K562 (cell line): ENCODE data around the gene ME3. TPM values are rescaled to one million over a fixed set of nuclear protein-coding genes. Genes with fewer than 3 reads are reported as not detected.

Experiments
- ATAC-seq: fragments of 200-7000 bp; cut with Tn5 transposase; 3 replicates; pipeline ENCODE4 v1.9.1; 2020; ENCODE audit warnings: moderate library complexity
- BruUV-seq: library from RNA; stranded (reverse); fragments of 400-500 nt; replicated peaks from 2 replicates; lab custom pipeline; 2021; lab: Mats Ljungman, UMichigan
- CTCF ChIA-PET: fragments of 300-600 bp; formaldehyde crosslinking; extraction: SDS; loops from one replicate; lab custom pipeline; 2021; ENCODE audit warnings: low intra/inter-chr PET ratio; lab: Yijun Ruan, JAX
- POLR2A ChIA-PET: fragments of 300-600, 350-650 bp; sonication (Branson Sonifier 250); formaldehyde crosslinking; extraction: SDS; loops from one replicate; lab custom pipeline; 2021; ENCODE audit warnings: antibody characterized with exemption, inconsistent platforms; lab: Yijun Ruan, JAX
- DNase-seq, 4 experiments: peaks; one replicate each; pipeline versions ENCODE4 v3.0.0 to v3.0.0-alpha.2; 2011 to 2018; ENCODE audit warnings: low spot score in 3 of 4, mixed read lengths in 3 of 4; ENCODE audit errors: extremely low read depth in 1 of 4
- FAIRE-seq: peaks from 2 replicates; lab custom pipeline; 2011; peaks lifted over from hg19 to GRCh38; lab: Jason Lieb, UNC
- H2AFZ ChIP-seq: 2 replicates; pipeline ENCODE4 v1.6.0; 2011; ENCODE audit warnings: low read depth, low read length, control low read depth, inconsistent platforms
- H3K27ac ChIP-seq: fragments of 200-600 bp; 3 replicates; pipeline ENCODE4 v1.8.0; 2011; ENCODE audit warnings: low read depth, mild to moderate bottlenecking, control low read depth, inconsistent platforms, low read length, moderate library complexity, mixed read lengths; ENCODE audit errors: extremely low read depth
- H3K27me3 ChIP-seq, 2 experiments: fragments of 300-600 bp in 1 of 2; 2 replicates in 1 of 2; 3 replicates in 1 of 2; pipeline versions ENCODE4 v1.6.0 to v1.8.0; 2011; ENCODE audit warnings: inconsistent platforms in 2 of 2, low read length in 2 of 2, mild to moderate bottlenecking in 1 of 2, mixed read lengths in 1 of 2, moderate library complexity in 1 of 2; ENCODE audit not compliant: control insufficient read depth in 2 of 2, insufficient read depth in 2 of 2
- H3K36me3 ChIP-seq: fragments of 300-600 bp; 3 replicates; pipeline ENCODE4 v1.8.0; 2011; ENCODE audit warnings: mild to moderate bottlenecking, low read length, inconsistent platforms; ENCODE audit not compliant: control insufficient read depth, insufficient read depth
- H3K4me1 ChIP-seq, 2 experiments: fragments of 200-600 bp in 1 of 2; replicated peaks in 1 of 2; 2 replicates in 1 of 2; 3 replicates in 1 of 2; pipeline versions ENCODE4 v1.5.1 to v1.8.0; 2011; ENCODE audit warnings: inconsistent platforms in 2 of 2, low read length in 2 of 2, mild to moderate bottlenecking in 1 of 2, mixed read lengths in 1 of 2, moderate library complexity in 1 of 2; ENCODE audit not compliant: control insufficient read depth in 2 of 2, insufficient read depth in 2 of 2
- H3K4me2 ChIP-seq: 2 replicates; pipeline ENCODE4 v1.6.1; 2011; ENCODE audit warnings: low read length, control low read depth, inconsistent platforms, mixed read lengths; ENCODE audit not compliant: insufficient read depth
- H3K4me3 ChIP-seq: fragments of 200-600 bp; sonication (generic), shearing (Covaris generic); 2 replicates; pipeline ENCODE4 v1.5.1; 2016; ENCODE audit warnings: control low read depth, inconsistent platforms
- H3K79me2 ChIP-seq: fragments of 200-600 bp; 3 replicates; pipeline ENCODE4 v1.8.0; 2011; ENCODE audit warnings: low read length, inconsistent platforms; ENCODE audit not compliant: control insufficient read depth, insufficient read depth
- H3K9ac ChIP-seq, 2 experiments: 2 replicates each; pipeline versions ENCODE4 v1.6.0 to v1.6.1; 2011; ENCODE audit warnings: low read depth in 2 of 2, low read length in 2 of 2, control low read depth in 1 of 2, inconsistent platforms in 1 of 2, mild to moderate bottlenecking in 1 of 2, mixed read lengths in 1 of 2; ENCODE audit not compliant: insufficient read depth in 1 of 2
- H3K9me1 ChIP-seq: one replicate; pipeline ENCODE4 v1.6.0; 2011; ENCODE audit warnings: inconsistent platforms, mild to moderate bottlenecking, low read length, moderate library complexity; ENCODE audit not compliant: control insufficient read depth, insufficient read depth
- H3K9me3 ChIP-seq: replicated peaks from 2 replicates; pipeline ENCODE4 v1.5.1; 2011; ENCODE audit warnings: low read depth, low read length, inconsistent platforms; ENCODE audit not compliant: control insufficient read depth, insufficient read depth
- H4K20me1 ChIP-seq: replicated peaks from 2 replicates; pipeline ENCODE4 v1.6.1; 2011; ENCODE audit warnings: low read length, inconsistent platforms, mixed read lengths; ENCODE audit not compliant: control insufficient read depth, insufficient read depth
- CBFA2T3 ChIP-seq: fragments of 450-650 bp; IDR thresholded peaks from 2 replicates; pipeline ENCODE4 v1.6.1; 2017
- CBX1 ChIP-seq: sonication (generic); IDR thresholded peaks from 2 replicates; pipeline ENCODE4 v1.6.1; 2016; ENCODE audit warnings: antibody characterized with exemption, low read depth, mild to moderate bottlenecking
- KHSRP ChIP-seq: fragments of 450-650 bp; IDR thresholded peaks from 2 replicates; pipeline ENCODE4 v1.6.1; 2017
- MXI1 ChIP-seq: IDR thresholded peaks from 2 replicates; pipeline ENCODE4 v1.6.1; 2011; ENCODE audit warnings: low read depth, mild to moderate bottlenecking, improper control_type of control experiment, low read length
- NCOA2 ChIP-seq, 2 experiments: fragments of 450-650 bp; IDR thresholded peaks; 2 replicates each; pipeline ENCODE4 v1.6.1; 2018; ENCODE audit warnings: mild to moderate bottlenecking in 2 of 2, moderate library complexity in 1 of 2; ENCODE audit not compliant: partially characterized antibody in 2 of 2
- PCBP1 ChIP-seq: fragments of 200-400 bp; formaldehyde crosslinking; IDR thresholded peaks from 2 replicates; pipeline ENCODE4 v1.6.1; 2018; ENCODE audit warnings: mild to moderate bottlenecking, low read depth, low read length; ENCODE audit not compliant: poor library complexity, severe bottlenecking
- TOE1 ChIP-seq, 2 experiments: fragments of 450-650 bp in 1 of 2; sonication (generic) in 1 of 2; formaldehyde crosslinking in 1 of 2; IDR thresholded peaks; 2 replicates each; pipeline versions ENCODE4 v1.7.1 to v1.8.0; 2016 to 2022; ENCODE audit warnings: borderline replicate concordance in 2 of 2, mild to moderate bottlenecking in 2 of 2, antibody characterized with exemption in 1 of 2, inconsistent platforms in 1 of 2, low read depth in 1 of 2, missing genetic modification reagents in 1 of 2, moderate library complexity in 1 of 2
- WGBS: fragments of 100-300 bp; shearing (Covaris generic); methylation state at CpG from one replicate; pipeline ENCODE4 v1.1.6; 2016; ENCODE audit warnings: low coverage, mixed read lengths; ENCODE audit not compliant: insufficient coverage; ENCODE audit errors: missing lambda C conversion rate; 5-methylcytosine and 5-hydroxymethylcytosine counted together
- in situ Hi-C: fragments of 300-500 bp; cut with MboI; formaldehyde crosslinking; loops from 4 replicates; pipeline ENCODE4 v1.15.0; 2018; ENCODE audit warnings: inconsistent platforms, mixed read lengths
- intact Hi-C: fragments of 100-400 bp; cut with micrococcal nuclease; formaldehyde crosslinking; loops from 2 replicates; pipeline ENCODE4 v1.14.2; 2022
- polyA plus RNA-seq, 8 experiments: library from polyadenylated mRNA; depleted of rRNA in 4 of 8; stranded (reverse) in 5 of 8; unstranded in 3 of 8; fragments of >200 nt; fragmentation: Nextera tagmentation in 2 of 8; fragmentation: Illumina TruSeq in 1 of 8; extraction: Ambion mirVana in 2 of 8; extraction: Trizol in 1 of 8; gene quantifications; 2 replicates each; pipeline versions ENCODE4 v1.2.1 to v1.2.3, GENCODE V29; 2011 to 2014; ENCODE audit warnings: inconsistent platforms in 1 of 8, missing spikeins in 1 of 8
- total RNA-seq, 7 experiments: library from RNA; depleted of rRNA in 6 of 7; stranded (reverse); fragments of >200 nt in 6 of 7; fragmentation: Illumina TruSeq in 2 of 7; extraction: Trizol in 2 of 7; gene quantifications; 2 replicates each; pipeline versions ENCODE4 v1.2.1 to v1.2.3, GENCODE V29; 2011 to 2021; ENCODE audit warnings: low replicate concordance in 1 of 7
- TF ChIP-seq, protein P1 (sequence below), 2 experiments: fragments of 450-650 bp; formaldehyde crosslinking in 1 of 2; IDR thresholded peaks; 2 replicates each; pipeline versions ENCODE4 v1.4.0 to v1.6.1; 2014 to 2020; ENCODE audit warnings: mild to moderate bottlenecking in 2 of 2, borderline replicate concordance in 1 of 2, low read depth in 1 of 2

Gene ME3
- total and polyA plus RNA-seq, 9 of the 15 experiments (the other 6 are each of a cell fraction or from before 2014, with no cell fraction given), result not detected

DNA sequence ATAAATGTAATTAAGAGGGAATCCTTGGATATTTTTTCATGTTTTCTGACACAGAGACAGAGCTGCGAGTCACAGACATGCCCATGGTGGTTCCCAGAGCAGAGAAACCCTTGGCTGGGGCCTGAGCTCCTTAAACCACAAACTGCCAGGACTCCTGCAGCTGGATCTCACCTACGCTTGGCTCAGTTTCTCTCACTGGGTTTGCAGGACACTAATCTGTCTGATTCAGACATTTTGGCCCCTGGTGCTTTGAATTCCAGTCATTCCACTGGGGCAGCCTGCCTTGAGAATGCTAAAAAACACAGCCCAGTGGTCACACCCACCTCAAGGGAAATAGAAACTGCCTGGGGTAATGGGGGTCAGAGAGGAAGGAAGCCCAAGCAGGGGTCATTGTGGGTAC is 175.1 kb downstream of the ME3 start (continued):
- TF ChIP-seq CBX1 (no peak), KHSRP (no peak), CBFA2T3 (no peak)

- Histone ChIP-seq H3K9me3 (no peaks in the 10 kb centered on the region), H2AFZ (no peak overlapping the region), H3K4me1 (peaks cover 3 to 12% of the 10 kb centered on the region in 2 experiments; a peak in 4 of 5 replicates), H3K27me3 (peaks cover 15 to 23% of the 10 kb centered on the region in 2 experiments), H3K36me3 (no peaks in the 10 kb centered on the region), H3K79me2 (no peaks in the 10 kb centered on the region), H3K9me1 (no peaks in the 10 kb centered on the region), H3K4me3 (no peak overlapping the region), H3K27ac (no peak overlapping the region), H3K9ac (no peak overlapping the region), H4K20me1 (peaks cover 6% of the 10 kb centered on the region), H3K4me2 (no peak overlapping the region)
- ATAC-seq (no peak), FAIRE-seq (no peak), DNase-seq (no peak)
- ChIA-PET CTCF (no interaction called here), POLR2A (interaction anchor here (0.7 to 1.5 kb wide), 3 partner anchors 9 to 15 kb away, joined by 3 to 5 read pairs (median 4); no protein-coding TSS in a partner anchor)
- no TSS peak for BruUV-seq
- no peak for TF ChIP-seq NCOA2 (IDR thresholded peaks at IDR 0.05; ENCODE audit: partially characterized antibody in 2 of 2)
- no peak for TF ChIP-seq PCBP1
- TF ChIP-seq MXI1, result no peak
- TF ChIP-seq TOE1 (IDR thresholded peaks at IDR 0.05; ENCODE audit: borderline replicate concordance), result no peak
- TF ChIP-seq TOE1 (CRISPR knock-in tag; IDR thresholded peaks at IDR 0.05; ENCODE audit: borderline replicate concordance, low read depth), result no peak
- TF ChIP-seq, protein P1, sequence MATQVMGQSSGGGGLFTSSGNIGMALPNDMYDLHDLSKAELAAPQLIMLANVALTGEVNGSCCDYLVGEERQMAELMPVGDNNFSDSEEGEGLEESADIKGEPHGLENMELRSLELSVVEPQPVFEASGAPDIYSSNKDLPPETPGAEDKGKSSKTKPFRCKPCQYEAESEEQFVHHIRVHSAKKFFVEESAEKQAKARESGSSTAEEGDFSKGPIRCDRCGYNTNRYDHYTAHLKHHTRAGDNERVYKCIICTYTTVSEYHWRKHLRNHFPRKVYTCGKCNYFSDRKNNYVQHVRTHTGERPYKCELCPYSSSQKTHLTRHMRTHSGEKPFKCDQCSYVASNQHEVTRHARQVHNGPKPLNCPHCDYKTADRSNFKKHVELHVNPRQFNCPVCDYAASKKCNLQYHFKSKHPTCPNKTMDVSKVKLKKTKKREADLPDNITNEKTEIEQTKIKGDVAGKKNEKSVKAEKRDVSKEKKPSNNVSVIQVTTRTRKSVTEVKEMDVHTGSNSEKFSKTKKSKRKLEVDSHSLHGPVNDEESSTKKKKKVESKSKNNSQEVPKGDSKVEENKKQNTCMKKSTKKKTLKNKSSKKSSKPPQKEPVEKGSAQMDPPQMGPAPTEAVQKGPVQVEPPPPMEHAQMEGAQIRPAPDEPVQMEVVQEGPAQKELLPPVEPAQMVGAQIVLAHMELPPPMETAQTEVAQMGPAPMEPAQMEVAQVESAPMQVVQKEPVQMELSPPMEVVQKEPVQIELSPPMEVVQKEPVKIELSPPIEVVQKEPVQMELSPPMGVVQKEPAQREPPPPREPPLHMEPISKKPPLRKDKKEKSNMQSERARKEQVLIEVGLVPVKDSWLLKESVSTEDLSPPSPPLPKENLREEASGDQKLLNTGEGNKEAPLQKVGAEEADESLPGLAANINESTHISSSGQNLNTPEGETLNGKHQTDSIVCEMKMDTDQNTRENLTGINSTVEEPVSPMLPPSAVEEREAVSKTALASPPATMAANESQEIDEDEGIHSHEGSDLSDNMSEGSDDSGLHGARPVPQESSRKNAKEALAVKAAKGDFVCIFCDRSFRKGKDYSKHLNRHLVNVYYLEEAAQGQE (IDR thresholded peaks at IDR 0.05; ENCODE audit: borderline replicate concordance), result peak; percentile 33; the same call in 1 of the 2 replicates
- TF ChIP-seq, protein P1 (CRISPR knock-in tag; IDR thresholded peaks at IDR 0.05; ENCODE audit: low read depth), result no peak
- 0% methylated on average over 2 of the region's 2 CpGs for WGBS
- intact Hi-C loops, result no loop called here
- in situ Hi-C loops, result no loop called here
Observed at GRCh38 chr11:86495351-86495750, 177.1 kb downstream of the ME3 start.
